ENCODE results near the gene USP44.

DNA sequence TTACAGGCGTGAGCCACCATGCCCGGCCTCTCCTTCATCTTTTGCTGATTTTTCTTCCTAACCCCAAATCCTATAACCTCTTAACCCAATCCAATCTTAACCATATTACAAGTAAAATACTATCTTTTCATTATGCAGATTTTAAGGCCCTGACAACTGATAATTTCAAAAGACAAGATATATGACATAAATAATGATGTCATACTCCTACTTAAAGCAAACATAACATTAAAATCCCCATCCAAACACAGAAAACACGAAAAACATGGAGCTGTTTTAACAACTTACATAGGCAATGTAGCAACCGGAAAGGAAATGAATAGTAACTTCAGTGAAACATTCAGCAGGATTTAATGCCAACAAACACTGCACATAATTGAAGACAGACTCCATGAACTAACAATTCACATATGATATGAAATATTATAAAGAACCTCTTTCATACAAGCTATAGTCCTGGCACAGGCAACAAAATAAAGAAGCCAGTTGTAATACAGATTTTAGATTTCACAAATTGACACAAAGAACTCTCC lies 21.5 kb downstream of the USP44 start:
- TF ChIP-seq CTCF (IDR thresholded peaks at IDR 0.05) (no peak), POLR2A (IDR thresholded peaks at IDR 0.05) (no peak)
